Endothelial cell of umbilical vein (primary cell): ENCODE data around the gene PTPRD. TPM values are rescaled to one million over a fixed set of nuclear protein-coding genes. Genes with fewer than 3 reads are reported as not detected.

Source experiments
- BruUV-seq: library from RNA; stranded (reverse); fragments of 400-500 nt; replicated peaks from 2 replicates; lab custom pipeline; 2021; lab: Mats Ljungman, UMichigan
- CTCF ChIA-PET: fragments of 300-600, 350-600 bp; sonication (Branson Sonifier 250); formaldehyde crosslinking; loops from one replicate; lab custom pipeline; 2021; ENCODE audit warnings: antibody characterized with exemption, inconsistent platforms; lab: Charles Lee
- POLR2A ChIA-PET: fragments of 300-600, 350-600 bp; sonication (Branson Sonifier 250); formaldehyde crosslinking; loops from one replicate; lab custom pipeline; 2021; ENCODE audit warnings: antibody characterized with exemption, inconsistent platforms; lab: Charles Lee
- DNase-seq: peaks from one replicate; pipeline ENCODE4 v3.0.0-alpha.2; 2011; ENCODE audit warnings: low read depth, low spot score
- FAIRE-seq: peaks from 2 replicates; lab custom pipeline; 2011; peaks lifted over from hg19 to GRCh38; lab: Jason Lieb, UNC
- H2AFZ ChIP-seq: 2 replicates; pipeline ENCODE4 v1.6.0; 2012; ENCODE audit warnings: low read depth, low read length, control low read depth, inconsistent platforms
- H3K27ac ChIP-seq: 2 replicates; pipeline ENCODE4 v1.5.1; 2011; ENCODE audit warnings: low read depth, mild to moderate bottlenecking, control low read depth, low read length, moderate library complexity; ENCODE audit not compliant: insufficient read depth
- H3K27me3 ChIP-seq, 2 experiments: 2 replicates each; pipeline versions ENCODE4 v1.6.0 to v1.6.1; 2011; ENCODE audit warnings: low read length in 2 of 2, mixed read lengths in 1 of 2; ENCODE audit not compliant: control insufficient read depth in 2 of 2, insufficient read depth in 2 of 2
- H3K36me3 ChIP-seq, 2 experiments: 2 replicates in 1 of 2; 3 replicates in 1 of 2; pipeline ENCODE4 v1.5.1; 2011; ENCODE audit warnings: low read length in 2 of 2, mild to moderate bottlenecking in 1 of 2, moderate library complexity in 1 of 2; ENCODE audit not compliant: control insufficient read depth in 2 of 2, insufficient read depth in 2 of 2; ENCODE audit errors: extremely low read depth in 1 of 2
- H3K4me1 ChIP-seq: 3 replicates; pipeline ENCODE4 v1.5.1; 2011; ENCODE audit warnings: mild to moderate bottlenecking, low read length; ENCODE audit not compliant: control insufficient read depth, insufficient read depth; ENCODE audit errors: extremely low read depth
- H3K4me2 ChIP-seq: 2 replicates; pipeline ENCODE4 v1.6.1; 2011; ENCODE audit warnings: low read length, control low read depth, mixed read lengths; ENCODE audit not compliant: insufficient read depth
- H3K4me3 ChIP-seq, 3 experiments: fragments of 200-600 bp in 1 of 3; sonication (generic), shearing (Covaris generic) in 1 of 3; replicated peaks in 1 of 3; 2 replicates each; pipeline ENCODE4 v1.5.1; 2011 to 2016; ENCODE audit warnings: control low read depth in 3 of 3, low read length in 3 of 3, mild to moderate bottlenecking in 2 of 3, inconsistent platforms in 1 of 3, low read depth in 1 of 3, moderate library complexity in 1 of 3; ENCODE audit not compliant: insufficient read depth in 1 of 3
- H3K79me2 ChIP-seq: 2 replicates; pipeline ENCODE4 v1.6.0; 2012; ENCODE audit warnings: low read length, inconsistent platforms; ENCODE audit not compliant: control insufficient read depth, insufficient read depth
- H3K9ac ChIP-seq: replicated peaks from 2 replicates; pipeline ENCODE3; 2011; ENCODE audit warnings: low read length, control low read depth; ENCODE audit not compliant: insufficient read depth; ENCODE audit errors: extremely low read depth
- H3K9me1 ChIP-seq: replicated peaks from 3 replicates; pipeline ENCODE4 v1.6.0; 2011; ENCODE audit warnings: mild to moderate bottlenecking, low read length; ENCODE audit not compliant: control insufficient read depth, insufficient read depth; ENCODE audit errors: extremely low read depth
- H3K9me3 ChIP-seq: replicated peaks from 2 replicates; pipeline ENCODE4 v1.5.1; 2012; ENCODE audit warnings: low read length, inconsistent platforms; ENCODE audit not compliant: control insufficient read depth, insufficient read depth
- H4K20me1 ChIP-seq: replicated peaks from 2 replicates; pipeline ENCODE3; 2011; ENCODE audit warnings: mild to moderate bottlenecking, low read length; ENCODE audit not compliant: control insufficient read depth, insufficient read depth; ENCODE audit errors: extremely low read depth
- CTCF ChIP-seq, 2 donors: IDR thresholded peaks; 1 replicate in 1 of 2; 2 replicates in 1 of 2; pipeline ENCODE4 v1.5.1; 2011; ENCODE audit warnings: low read length in 2 of 2, mild to moderate bottlenecking in 2 of 2, moderate library complexity in 2 of 2, control low read depth in 1 of 2, inconsistent platforms in 1 of 2, low read depth in 1 of 2; ENCODE audit not compliant: insufficient read depth in 1 of 2; ENCODE audit errors: extremely low read depth in 1 of 2
- EZH2 ChIP-seq: IDR thresholded peaks from 2 replicates; pipeline ENCODE4 v1.6.1; 2012; ENCODE audit warnings: borderline replicate concordance, low read depth, mild to moderate bottlenecking, moderate library complexity, low read length, inconsistent platforms; ENCODE audit not compliant: severe bottlenecking
- FOS ChIP-seq: IDR thresholded peaks from 2 replicates; pipeline ENCODE4 v1.6.1; 2011; ENCODE audit warnings: mild to moderate bottlenecking, low read length, moderate library complexity, borderline replicate concordance; ENCODE audit not compliant: insufficient read depth
- GATA2 ChIP-seq: IDR thresholded peaks from 2 replicates; pipeline ENCODE4 v1.7.0; 2011; ENCODE audit warnings: low read depth, mild to moderate bottlenecking, moderate library complexity, mixed read lengths, low read length; ENCODE audit not compliant: insufficient read length, insufficient read depth
- JUN ChIP-seq: IDR thresholded peaks from 2 replicates; pipeline ENCODE4 v1.6.1; 2011; ENCODE audit warnings: borderline replicate concordance, low read depth; ENCODE audit not compliant: insufficient read length, insufficient read depth
- MAX ChIP-seq: IDR thresholded peaks from 2 replicates; pipeline ENCODE4 v1.6.1; 2011; ENCODE audit not compliant: insufficient read depth, insufficient read length
- MYC ChIP-seq: IDR thresholded peaks from one replicate; pipeline ENCODE4 v1.6.1; 2011; ENCODE audit warnings: mild to moderate bottlenecking, low read depth, low read length
- POLR2A ChIP-seq: IDR thresholded peaks from 2 replicates; pipeline ENCODE4 v1.6.1; 2012; ENCODE audit warnings: low read depth, mild to moderate bottlenecking, control low read depth, low read length
- POLR2AphosphoS5 ChIP-seq: IDR thresholded peaks from 2 replicates; pipeline ENCODE4 v1.6.1; 2012; ENCODE audit warnings: low read depth, mild to moderate bottlenecking, control low read depth, low read length, moderate library complexity; ENCODE audit not compliant: insufficient read depth
- dilution Hi-C: fragments of 300-500 bp; cut with MboI; formaldehyde crosslinking; loops from one replicate; pipeline ENCODE4 v1.15.0; 2019; ENCODE audit warnings: low sequenced_read_pairs; ENCODE audit not compliant: extremely low pct_ligation_motif_present
- intact Hi-C: fragments of 100-400 bp; cut with micrococcal nuclease; formaldehyde crosslinking; loops from one replicate; pipeline ENCODE4 v1.10.0; 2022
- polyA plus RNA-seq, 4 experiments: library from polyadenylated mRNA; depleted of rRNA in 3 of 4; stranded (reverse) in 3 of 4; unstranded in 1 of 4; fragments of >200 nt; gene quantifications; 2 replicates each; pipeline versions ENCODE4 v1.2.1 to v1.2.3, GENCODE V29; 2011 to 2012; ENCODE audit warnings: missing spikeins in 1 of 4
- total RNA-seq: library from RNA; stranded (reverse); gene quantifications from 2 replicates; pipeline ENCODE4 v1.2.3, GENCODE V29; 2021

PTPRD gene
- total and polyA plus RNA-seq, 2 donors (not counting 3 experiments of a cell fraction or from before 2014, with no cell fraction given), result 5.5 to 5.7 TPM

GRCh38 chr9:10282084-10282483 is 330.7 kb downstream of the PTPRD start:
- ChIA-PET POLR2A (no interaction called here), CTCF (interaction anchor here (1.1 to 2.0 kb wide), 6 partner anchors 8 to 237 kb away, joined by 3 to 6 read pairs (median 4); no protein-coding TSS in a partner anchor)
- Histone ChIP-seq H3K9ac (no peak overlapping the region), H2AFZ (no peak overlapping the region), H3K4me3 (no peak overlapping the region), H3K4me1 (no peaks in the 10 kb centered on the region), H3K9me3 (no peaks in the 10 kb centered on the region), H3K9me1 (no peaks in the 10 kb centered on the region), H3K27ac (no peak overlapping the region), H3K36me3 (no peaks in the 10 kb centered on the region), H4K20me1 (no peaks in the 10 kb centered on the region), H3K27me3 (no peaks in the 10 kb centered on the region), H3K79me2 (no peaks in the 10 kb centered on the region), H3K4me2 (no peak overlapping the region)
- FAIRE-seq (no peak), DNase-seq (no peak)
- no peak for TF ChIP-seq FOS
- no peak for TF ChIP-seq MAX
- TF ChIP-seq POLR2A, result no peak
- TF ChIP-seq CTCF (IDR thresholded peaks at IDR 0.05; ENCODE audit: extremely low read depth in 1 of 2, insufficient read depth in 1 of 2, low read depth in 1 of 2, low read length in 2 of 2), result no peak
- no peak for TF ChIP-seq EZH2
- TF ChIP-seq POLR2AphosphoS5, result no peak
- no peak for TF ChIP-seq MYC
- no peak for TF ChIP-seq JUN
- TF ChIP-seq GATA2, result no peak
- dilution Hi-C loops (no loop called here), intact Hi-C loops (no loop called here)
- BruUV-seq, result no TSS peak
